Colonic mucosa (tissue), 4 donors: ENCODE results near the gene SH3RF1. TPM values are rescaled to one million over a fixed set of nuclear protein-coding genes. Genes with fewer than 3 reads are reported as not detected.

Experiments used
- DNase-seq: peaks from one replicate; pipeline ENCODE4 v3.0.0-alpha.2; 2020
- H3K27ac ChIP-seq: fragments of 200-600 bp; one replicate; pipeline ENCODE4 v1.8.0; 2021
- H3K27me3 ChIP-seq: fragments of 200-600 bp; one replicate; pipeline ENCODE4 v1.8.0; 2021
- H3K36me3 ChIP-seq: fragments of 200-600 bp; one replicate; pipeline ENCODE4 v1.8.0; 2021
- H3K4me1 ChIP-seq: fragments of 200-600 bp; one replicate; pipeline ENCODE4 v1.8.0; 2021; ENCODE audit warnings: mild to moderate bottlenecking
- H3K4me3 ChIP-seq: fragments of 200-600 bp; one replicate; pipeline ENCODE4 v1.8.0; 2021
- H3K9ac ChIP-seq, 2 donors: one replicate each; pipeline ENCODE4 v1.7.0; 2013; ENCODE audit warnings: control low read depth in 2 of 2, low read depth in 2 of 2, low read length in 2 of 2
- H3K9me3 ChIP-seq: fragments of 200-600 bp; one replicate; pipeline ENCODE4 v1.8.0; 2021
- CTCF ChIP-seq: fragments of 200-600 bp; IDR thresholded peaks from one replicate; pipeline ENCODE4 v1.8.0; 2022; ENCODE audit warnings: antibody characterized with exemption, mild to moderate bottlenecking
- intact Hi-C: fragments of 100-400 bp; cut with DNase I; formaldehyde crosslinking; loops from one replicate; pipeline ENCODE4 v1.14.1; 2022
- total RNA-seq, 2 donors: library from RNA; stranded (reverse); fragmentation: NEBNext Ultra II Directional in 1 of 2; extraction: Animal tissue kit (Norgen Biotek cat#: 25700) in 1 of 2; gene quantifications; one replicate each; pipeline ENCODE4 v1.2.1, GENCODE V29; 2021
- donor health status: healthy.
- donor health status: DM: no; HTN: no; CAD: no.
- donor health status: DM: no; HTN: no; CAD: no.

Gene SH3RF1
- total RNA-seq, 2 donors from 2014 or later: 50.2 to 77.1 TPM

GRCh38 chr4:169051761-169052593 is 218.8 kb downstream of the SH3RF1 start:
- TF ChIP-seq CTCF: no peak
- DNase-seq: no peak
- Histone ChIP-seq H3K27me3 (no peaks in the 10 kb centered on the region), H3K9me3 (no peaks in the 10 kb centered on the region), H3K4me1 (no peaks in the 10 kb centered on the region), H3K4me3 (no peak overlapping the region), H3K9ac (no peak overlapping the region), H3K27ac (no peak overlapping the region), H3K36me3 (no peaks in the 10 kb centered on the region)
- intact Hi-C loops: no loop called here

GRCh38 chr4:169050881-169051760 is 219.6 kb downstream of the SH3RF1 start:
- DNase-seq: no peak
- H3K9ac ChIP-seq: no peak overlapping the region

GRCh38 chr4:169050284-169050683 is 220.5 kb downstream of the SH3RF1 start:
- intact Hi-C loops: no loop called here

More at GRCh38 chr4:169050881-169051760, 219.6 kb downstream of the SH3RF1 start:
- Histone ChIP-seq H3K4me3 (no peak overlapping the region), H3K4me1 (no peaks in the 10 kb centered on the region), H3K27ac (no peak overlapping the region), H3K9me3 (no peaks in the 10 kb centered on the region), H3K27me3 (no peaks in the 10 kb centered on the region), H3K36me3 (no peaks in the 10 kb centered on the region)
- no peak for TF ChIP-seq CTCF
- intact Hi-C loops: no loop called here

GRCh38 chr4:169048868-169049414 is 221.8 kb downstream of the SH3RF1 start:
- Histone ChIP-seq H3K4me1 (no peaks in the 10 kb centered on the region), H3K36me3 (no peaks in the 10 kb centered on the region)
- intact Hi-C loops: no loop called here

More at GRCh38 chr4:169050284-169050683, 220.5 kb downstream of the SH3RF1 start:
- DNase-seq: no peak
- H3K9ac ChIP-seq: no peak overlapping the region
- H3K4me3 ChIP-seq: no peak overlapping the region
- H3K27me3 ChIP-seq: no peaks in the 10 kb centered on the region
- no peak for TF ChIP-seq CTCF
- no peaks in the 10 kb centered on the region for H3K9me3 ChIP-seq
- no peak overlapping the region for H3K27ac ChIP-seq
- no peaks in the 10 kb centered on the region for H3K36me3 ChIP-seq
- no peaks in the 10 kb centered on the region for H3K4me1 ChIP-seq

More at GRCh38 chr4:169048868-169049414, 221.8 kb downstream of the SH3RF1 start:
- H3K27me3 ChIP-seq: no peaks in the 10 kb centered on the region
- no peak for TF ChIP-seq CTCF
- DNase-seq: no peak
- H3K9ac ChIP-seq: no peak overlapping the region
- H3K4me3 ChIP-seq: no peak overlapping the region
- H3K9me3 ChIP-seq: no peaks in the 10 kb centered on the region
- no peak overlapping the region for H3K27ac ChIP-seq
